ENCODE data around the gene ACER3.

DNA sequence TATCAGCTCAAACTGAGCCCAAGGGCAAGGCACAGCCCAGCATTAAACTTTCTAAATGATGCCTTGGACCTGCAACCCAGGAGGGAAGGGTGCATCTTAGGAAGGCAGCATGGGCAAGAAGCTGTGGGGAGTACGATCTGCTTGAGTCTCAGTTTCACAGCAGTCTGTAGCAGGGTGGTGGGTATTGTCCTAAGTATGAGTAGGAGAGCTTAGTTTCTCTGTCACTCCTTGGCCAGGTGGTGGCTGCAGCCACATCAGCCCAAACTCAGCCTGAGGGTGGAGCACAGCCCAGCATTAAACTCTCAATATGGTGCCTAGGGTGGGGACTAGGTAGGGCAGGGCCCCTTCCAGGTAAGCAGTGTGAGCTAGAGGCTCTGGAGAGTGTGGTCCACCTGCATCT, 85.5 kb downstream of the ACER3 start:
- TF ChIP-seq, protein P1, sequence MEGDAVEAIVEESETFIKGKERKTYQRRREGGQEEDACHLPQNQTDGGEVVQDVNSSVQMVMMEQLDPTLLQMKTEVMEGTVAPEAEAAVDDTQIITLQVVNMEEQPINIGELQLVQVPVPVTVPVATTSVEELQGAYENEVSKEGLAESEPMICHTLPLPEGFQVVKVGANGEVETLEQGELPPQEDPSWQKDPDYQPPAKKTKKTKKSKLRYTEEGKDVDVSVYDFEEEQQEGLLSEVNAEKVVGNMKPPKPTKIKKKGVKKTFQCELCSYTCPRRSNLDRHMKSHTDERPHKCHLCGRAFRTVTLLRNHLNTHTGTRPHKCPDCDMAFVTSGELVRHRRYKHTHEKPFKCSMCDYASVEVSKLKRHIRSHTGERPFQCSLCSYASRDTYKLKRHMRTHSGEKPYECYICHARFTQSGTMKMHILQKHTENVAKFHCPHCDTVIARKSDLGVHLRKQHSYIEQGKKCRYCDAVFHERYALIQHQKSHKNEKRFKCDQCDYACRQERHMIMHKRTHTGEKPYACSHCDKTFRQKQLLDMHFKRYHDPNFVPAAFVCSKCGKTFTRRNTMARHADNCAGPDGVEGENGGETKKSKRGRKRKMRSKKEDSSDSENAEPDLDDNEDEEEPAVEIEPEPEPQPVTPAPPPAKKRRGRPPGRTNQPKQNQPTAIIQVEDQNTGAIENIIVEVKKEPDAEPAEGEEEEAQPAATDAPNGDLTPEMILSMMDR (IDR thresholded peaks at IDR 0.05; ENCODE audit: low read depth, low read length), result no peak
- no peak for TF ChIP-seq EZH2phosphoT487 (IDR thresholded peaks at IDR 0.05; ENCODE audit: low read depth)
